Stimulated activated CD4-positive, alpha-beta T cell treated with anti-CD3 and anti-CD28 coated beads, Interleukin-12 subunit alpha, Interleukin-12 subunit beta, amount 100 ng/mL, for 24 hours (primary cell): ENCODE data around the gene NRARP.

Experiments
- DNase-seq, 2 experiments: peaks; one replicate each; pipeline ENCODE4 v3.0.0-alpha.2; 2020; ENCODE audit warnings: low read depth in 2 of 2

The NRARP gene

GRCh38 chr9:137323531-137324331 is 21.7 kb upstream of the NRARP start:
- no peak for DNase-seq

GRCh38 chr9:137321726-137322361 is 19.8 kb upstream of the NRARP start:
- DNase-seq: no peak

- no peak for DNase-seq
These were observed 18.7 kb upstream of the NRARP start for GRCh38 chr9:137320555-137321384.

GRCh38 chr9:137319739-137320551 is 17.9 kb upstream of the NRARP start:
- DNase-seq: no peak

DNA sequence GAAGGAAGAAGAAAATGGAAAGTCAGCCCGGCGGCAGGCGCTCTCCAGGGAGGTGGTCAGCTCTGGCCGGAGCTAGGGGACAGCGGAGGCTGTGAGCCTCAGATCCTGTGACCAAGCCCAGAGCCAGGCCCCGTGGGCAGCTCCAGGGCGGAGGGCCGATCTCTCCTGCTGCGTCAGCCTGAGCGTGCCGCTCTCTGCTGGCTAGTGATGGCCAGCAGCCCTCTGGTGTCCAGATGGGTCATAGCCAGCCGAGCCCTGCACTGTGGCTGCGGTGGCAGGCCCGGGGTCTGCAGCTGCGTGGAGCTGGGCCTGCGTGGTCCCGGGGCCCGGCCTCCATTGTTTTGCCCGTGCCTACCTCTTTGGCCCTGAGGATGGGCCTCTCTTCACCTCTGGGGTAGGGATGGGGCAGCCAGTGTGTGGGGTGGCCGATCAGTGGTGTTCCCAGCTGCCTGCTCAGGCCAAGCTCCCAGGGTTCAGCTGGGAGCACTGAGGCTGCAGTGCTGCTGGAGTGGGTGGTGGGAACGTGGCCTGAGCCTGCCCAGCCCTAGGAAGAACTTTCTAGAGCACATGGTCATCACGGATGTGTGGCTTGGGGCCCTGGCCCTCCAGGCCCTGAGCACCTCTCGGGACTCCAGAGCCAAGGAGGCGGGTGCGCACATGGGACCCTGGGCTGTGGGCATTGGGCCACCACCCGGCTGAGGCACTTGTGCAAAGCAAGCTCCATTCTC is 17.1 kb upstream of the NRARP start:
- no peak for DNase-seq

DNA sequence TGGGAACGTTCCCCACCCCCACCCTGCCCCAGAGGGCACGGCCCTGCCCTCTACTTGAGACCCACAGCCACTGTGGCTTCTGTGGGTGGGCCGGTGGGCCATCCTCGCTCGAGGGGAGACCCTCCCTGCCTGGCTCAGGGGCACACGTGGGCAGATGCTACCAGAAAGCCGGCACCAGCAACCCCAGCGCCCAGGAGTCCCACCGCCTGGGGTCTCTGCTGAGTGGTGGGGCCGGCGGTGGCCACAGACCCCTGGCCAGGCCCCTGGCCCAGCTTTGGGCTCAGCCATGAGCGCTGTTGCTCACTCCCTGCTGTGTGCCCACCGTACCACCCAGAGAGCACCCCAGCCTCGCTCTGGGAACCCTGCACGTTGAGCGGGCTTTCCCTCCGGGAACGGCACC is 16.5 kb upstream of the NRARP start:
- DNase-seq: no peak

DNA sequence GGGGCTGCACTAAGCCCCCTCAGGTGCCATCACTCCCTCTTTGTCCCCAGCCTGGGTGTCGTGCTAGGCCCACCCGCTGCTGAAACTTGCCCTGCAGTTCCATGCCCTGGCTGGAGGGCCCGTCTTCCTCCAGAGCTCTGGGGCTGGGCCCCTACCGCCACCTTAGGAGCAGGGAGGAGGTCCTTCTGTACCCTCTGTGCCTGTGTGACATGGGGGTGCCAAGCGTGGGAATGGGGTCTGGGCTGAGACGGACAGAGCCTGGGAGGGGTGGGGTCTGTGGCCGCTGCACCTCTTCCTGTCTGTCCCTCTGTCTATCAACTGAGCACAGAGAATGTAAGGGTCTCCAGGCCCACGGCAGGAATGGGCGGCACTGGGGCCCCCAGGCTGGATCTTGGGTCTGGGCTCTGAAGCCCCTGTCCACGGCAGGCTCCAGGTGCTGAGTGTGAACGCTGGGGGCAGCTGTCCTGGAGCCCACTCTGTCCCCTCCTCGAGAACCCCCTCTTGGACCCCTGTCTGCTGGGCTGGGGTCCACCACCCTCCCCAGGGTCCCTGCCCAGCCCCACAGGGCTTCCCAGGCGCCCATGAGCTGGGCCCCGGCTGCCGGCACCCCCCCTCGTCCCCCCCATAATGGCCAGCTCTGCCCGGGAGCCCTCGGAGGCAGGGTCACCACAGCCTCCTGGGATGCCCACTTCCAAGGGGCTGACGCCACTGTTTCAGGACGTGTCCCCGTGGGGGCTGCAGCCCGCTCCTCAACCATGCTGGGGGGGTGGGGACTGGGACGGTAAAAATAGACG is 15.8 kb upstream of the NRARP start:
- DNase-seq: no peak

DNA sequence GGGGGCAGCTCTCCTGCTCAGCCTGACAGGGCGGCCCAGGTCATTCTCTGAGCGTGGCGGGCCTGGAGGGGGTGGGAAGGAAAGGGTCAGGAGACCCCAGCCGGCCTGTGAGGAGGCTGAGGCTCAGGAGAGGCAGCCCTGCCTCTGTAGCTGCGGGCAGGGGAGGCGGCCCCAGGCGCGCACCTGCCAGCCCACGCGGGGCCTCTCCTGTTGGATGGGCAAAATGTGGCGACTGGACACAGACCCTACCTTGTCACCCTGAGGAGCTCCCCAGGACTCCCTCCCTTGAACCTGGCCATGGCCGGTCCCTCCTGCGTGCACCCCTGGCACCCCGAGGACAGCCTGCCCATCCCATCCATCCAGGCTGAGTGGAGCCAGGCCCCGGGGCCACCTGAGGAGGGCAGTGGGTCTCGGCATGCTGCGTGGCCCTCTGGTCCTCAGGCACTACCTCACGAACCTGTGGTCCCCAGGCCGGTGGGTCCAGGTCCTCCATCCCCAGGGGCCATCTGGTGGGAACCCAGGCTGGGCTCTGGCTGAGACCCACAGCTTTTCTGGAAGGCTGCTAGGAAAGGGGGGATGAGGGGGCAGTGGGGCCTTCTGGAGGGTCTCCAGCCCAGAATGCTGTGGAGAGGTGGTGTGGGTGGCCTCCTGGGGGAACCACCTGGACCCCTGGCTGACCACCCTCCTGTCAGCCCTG is 15.1 kb upstream of the NRARP start:
- DNase-seq: no peak

GRCh38 chr9:137316012-137316981 is 14.2 kb upstream of the NRARP start:
- no peak for DNase-seq

GRCh38 chr9:137315581-137316011 is 13.5 kb upstream of the NRARP start:
- no peak for DNase-seq

DNA sequence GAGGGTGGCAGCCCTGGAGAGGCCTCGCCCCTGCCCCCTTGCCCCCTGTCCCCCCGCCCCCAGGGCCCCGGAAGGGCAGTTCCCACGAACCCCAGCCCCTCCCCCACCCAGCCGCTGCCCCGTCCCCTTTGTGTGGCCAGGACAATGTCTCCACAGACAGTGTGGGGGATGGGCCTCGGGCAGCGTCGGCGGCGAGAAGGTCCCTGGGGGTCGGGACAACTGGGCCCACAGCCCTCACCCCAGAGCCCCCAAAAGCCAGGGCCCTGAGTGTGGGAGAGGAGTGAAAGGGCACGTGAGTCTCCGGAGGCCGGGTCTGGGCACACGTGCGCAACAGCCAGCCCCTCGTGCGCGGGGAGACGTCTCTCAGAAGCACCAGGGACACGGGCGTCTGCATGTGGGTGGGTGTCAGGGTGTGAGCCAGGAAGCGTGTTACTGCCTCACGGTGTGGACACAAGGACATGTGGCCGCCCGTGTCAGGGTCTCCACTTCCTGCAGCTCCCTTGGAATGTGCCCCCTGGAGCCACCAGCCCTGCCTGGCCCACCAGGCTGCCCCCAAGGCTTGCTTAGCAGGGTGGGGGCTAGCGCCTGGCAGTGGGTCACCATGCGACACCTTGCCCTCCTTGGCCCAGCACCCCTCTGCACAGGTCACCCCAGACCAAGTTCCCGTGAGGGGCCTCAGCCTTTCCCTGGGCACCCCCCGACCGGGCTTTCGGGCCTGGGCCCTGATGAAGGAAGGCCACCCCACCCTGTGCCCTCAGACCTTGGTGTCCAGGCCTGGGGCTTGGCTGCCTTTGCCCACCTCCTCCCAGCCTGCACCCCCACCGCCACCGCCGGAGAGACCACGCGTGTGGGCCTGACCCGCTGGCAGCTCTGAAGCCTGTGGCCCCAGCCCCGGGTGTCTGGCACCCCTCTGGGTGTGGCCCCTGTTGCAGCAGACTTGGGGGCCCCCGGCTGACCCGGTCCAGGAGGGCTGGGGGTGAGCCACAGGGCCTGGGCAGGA is 12.8 kb upstream of the NRARP start:
- DNase-seq: no peak

- DNase-seq: no peak
These were observed 12.0 kb upstream of the NRARP start for GRCh38 chr9:137313956-137314560.

GRCh38 chr9:137313326-137313936 is 11.4 kb upstream of the NRARP start:
- DNase-seq: no peak

GRCh38 chr9:137312852-137313325 is 10.8 kb upstream of the NRARP start:
- DNase-seq: no peak

DNA sequence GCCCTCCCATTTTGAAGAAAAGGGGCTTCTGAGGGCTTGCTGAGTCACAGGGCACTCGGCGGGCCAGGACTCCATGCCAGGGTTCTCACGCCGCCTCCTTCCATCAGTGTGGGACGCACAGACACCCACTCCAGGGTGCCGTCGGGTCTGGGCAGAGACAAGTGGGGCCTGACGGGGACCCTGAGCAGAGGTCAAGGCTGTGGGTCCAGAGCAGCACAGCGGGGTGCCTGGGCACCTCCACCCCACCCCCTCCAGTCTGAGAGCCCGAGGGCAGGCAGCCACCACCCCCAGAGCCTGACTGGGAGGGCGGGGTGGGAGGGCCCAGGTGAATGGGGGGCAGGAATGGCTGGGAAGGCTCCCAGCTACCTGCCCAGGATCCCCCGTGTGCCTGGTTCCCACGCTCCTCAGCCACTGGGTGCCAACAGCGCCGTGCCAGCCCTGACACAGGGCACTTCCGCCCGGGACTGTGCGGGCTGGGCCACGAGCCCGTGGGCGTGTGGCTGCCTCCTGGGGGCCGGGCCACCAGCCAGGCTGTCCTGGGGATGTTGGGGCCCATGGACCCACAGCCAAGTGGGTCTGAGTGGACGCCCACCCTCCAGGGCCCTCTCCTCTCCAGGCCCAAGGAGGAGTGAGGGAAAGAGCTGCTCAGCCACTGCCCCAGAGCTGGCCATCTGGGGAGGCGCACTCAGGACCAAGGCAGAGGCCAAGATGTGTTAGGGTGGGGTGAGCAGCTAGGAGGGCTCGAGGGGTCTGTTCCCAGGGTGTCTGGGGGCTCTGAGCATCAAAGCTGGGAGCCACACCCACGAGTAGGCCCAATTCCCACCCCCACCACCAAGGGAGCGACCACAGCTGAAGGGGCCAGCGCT is 10.1 kb upstream of the NRARP start:
- no peak for DNase-seq
